Measurements from ENCODE around the gene STUB1. TPM values are rescaled to one million over a fixed set of nuclear protein-coding genes. Genes with fewer than 3 reads are reported as not detected.

The STUB1 gene
- total RNA-seq, 2 experiments from 2014 or later = 72.4 to 85.5 TPM

- peaks cover 3% of the 10 kb centered on the region; the same call in 1 of the 2 replicates for H3K79me2 ChIP-seq (ENCODE audit: insufficient read depth, low read depth, low read length)
- ChIA-PET CTCF (ENCODE audit: unreplicated experiment) (no interaction called here), POLR2A (interaction anchor here (1.3 kb wide), 1 partner anchor 10 kb away, joined by 4 read pairs; the partner anchor contains the start of gene ANTKMT)
- H3K4me3 ChIP-seq (ENCODE audit: low read depth, low read length, poor library complexity, severe bottlenecking) = no peak overlapping the region
- BruUV-seq (replicated peaks) = no TSS peak
- intact Hi-C loops (cut with micrococcal nuclease; ENCODE audit: unreplicated experiment) = no loop called here
- no peak for DNase-seq (ENCODE audit: low spot score)
- no peak overlapping the region for H2AFZ ChIP-seq (ENCODE audit: low read length)
- no peak overlapping the region for H3K4me2 ChIP-seq (ENCODE audit: low read length)
- no peaks in the 10 kb centered on the region for H3K9me2 ChIP-seq (ENCODE audit: insufficient read depth, low read length)
- H3K27ac ChIP-seq (ENCODE audit: low read depth, low read length, poor library complexity, severe bottlenecking) = no peak overlapping the region
- peaks cover 64% of the 10 kb centered on the region for H3K36me3 ChIP-seq (ENCODE audit: insufficient read depth, low read length)
- H3K9me3 ChIP-seq (ENCODE audit: low read length) = no peaks in the 10 kb centered on the region
- H3K4me1 ChIP-seq (ENCODE audit: insufficient read depth, low read length, poor library complexity, severe bottlenecking) = peaks cover 18% of the 10 kb centered on the region
- H4K20me1 ChIP-seq (ENCODE audit: insufficient read depth, low read length) = no peaks in the 10 kb centered on the region
- TF ChIP-seq CTCF (conservative IDR thresholded peaks at IDR 0.05; ENCODE audit: low read length) (no peak), EZH2phosphoT487 (IDR thresholded peaks at IDR 0.05; ENCODE audit: borderline replicate concordance, low read depth, low read length) (no peak)
These were observed 50.7 kb downstream of the STUB1 start for GRCh38 chr16:730666-731509.

- intact Hi-C loops (cut with micrococcal nuclease; ENCODE audit: unreplicated experiment) = no loop called here
- peaks cover 24% of the 10 kb centered on the region for H3K4me1 ChIP-seq (ENCODE audit: insufficient read depth, low read length, poor library complexity, severe bottlenecking)
- H3K4me3 ChIP-seq (ENCODE audit: low read depth, low read length, poor library complexity, severe bottlenecking) = no peak overlapping the region
- no peak for DNase-seq (ENCODE audit: low spot score)
- no peaks in the 10 kb centered on the region for H4K20me1 ChIP-seq (ENCODE audit: insufficient read depth, low read length)
- no peak overlapping the region for H3K27ac ChIP-seq (ENCODE audit: low read depth, low read length, poor library complexity, severe bottlenecking)
- H3K4me2 ChIP-seq (ENCODE audit: low read length) = no peak overlapping the region
- TF ChIP-seq EZH2phosphoT487 (IDR thresholded peaks at IDR 0.05; ENCODE audit: borderline replicate concordance, low read depth, low read length) = no peak
- no peak for TF ChIP-seq CTCF (conservative IDR thresholded peaks at IDR 0.05; ENCODE audit: low read length)
- POLR2A ChIA-PET = no interaction called here
- CTCF ChIA-PET (ENCODE audit: unreplicated experiment) = no interaction called here
- H3K36me3 ChIP-seq (ENCODE audit: insufficient read depth, low read length) = peaks cover 79% of the 10 kb centered on the region
- H3K9me2 ChIP-seq (ENCODE audit: insufficient read depth, low read length) = no peaks in the 10 kb centered on the region
- H3K9me3 ChIP-seq (ENCODE audit: low read length) = no peaks in the 10 kb centered on the region
- no TSS peak for BruUV-seq (replicated peaks)
- no peak overlapping the region for H2AFZ ChIP-seq (ENCODE audit: low read length)
- peaks cover 17% of the 10 kb centered on the region for H3K79me2 ChIP-seq (ENCODE audit: insufficient read depth, low read depth, low read length)
These were observed 52.1 kb downstream of the STUB1 start for GRCh38 chr16:732332-732731.

Other genes starting within 250 kb of the STUB1 start
- 23.1 and 32.9 TPM in 2 replicates for gene CAPN15, start 152.7 kb upstream of the STUB1 start, total RNA-seq (2014; rRNA removed; shearing (Covaris generic))
- gene CAPN15, start 152.7 kb upstream of the STUB1 start, total RNA-seq (2022) = 43.9 and 54.0 TPM in 2 replicates
- not detected in 2 replicates for gene PRR35, start 120.0 kb upstream of the STUB1 start, total RNA-seq (2014; rRNA removed; shearing (Covaris generic))
- not detected in 2 replicates for gene PRR35, start 120.0 kb upstream of the STUB1 start, total RNA-seq (2022)
- gene NHLRC4, start 113.4 kb upstream of the STUB1 start, total RNA-seq (2014; rRNA removed; shearing (Covaris generic)) = 3.7 and 4.2 TPM in 2 replicates
- 2.5 and 2.6 TPM in 2 replicates for gene NHLRC4, start 113.4 kb upstream of the STUB1 start, total RNA-seq (2022)
- gene PIGQ, start 110.4 kb upstream of the STUB1 start, total RNA-seq (2014; rRNA removed; shearing (Covaris generic)) = 32.3 and 39.0 TPM in 2 replicates
- gene PIGQ, start 110.4 kb upstream of the STUB1 start, total RNA-seq (2022) = 51.4 and 54.2 TPM in 2 replicates
- gene RAB40C, start 90.3 kb upstream of the STUB1 start, total RNA-seq (2014; rRNA removed; shearing (Covaris generic)) = 18.2 and 20.9 TPM in 2 replicates
- 18.3 and 19.3 TPM in 2 replicates for gene RAB40C, start 90.3 kb upstream of the STUB1 start, total RNA-seq (2022)
- 0.46 and 0.47 TPM in 2 replicates for gene WFIKKN1, start 49.4 kb upstream of the STUB1 start, total RNA-seq (2014; rRNA removed; shearing (Covaris generic))
- gene WFIKKN1, start 49.4 kb upstream of the STUB1 start, total RNA-seq (2022) = 0.81 and 1.2 TPM in 2 replicates
- 135 and 152 TPM in 2 replicates for gene METTL26, start 44.1 kb upstream of the STUB1 start, total RNA-seq (2014; rRNA removed; shearing (Covaris generic))
- gene METTL26, start 44.1 kb upstream of the STUB1 start, total RNA-seq (2022) = 83.9 and 99.0 TPM in 2 replicates
- gene MCRIP2, start 38.6 kb upstream of the STUB1 start, total RNA-seq (2014; rRNA removed; shearing (Covaris generic)) = 62.8 and 63.2 TPM in 2 replicates
- gene MCRIP2, start 38.6 kb upstream of the STUB1 start, total RNA-seq (2022) = 47.8 and 64.1 TPM in 2 replicates
- 77.6 and 110 TPM in 2 replicates for gene WDR90, start 31.0 kb upstream of the STUB1 start, total RNA-seq (2014; rRNA removed; shearing (Covaris generic))
- 143 and 153 TPM in 2 replicates for gene WDR90, start 31.0 kb upstream of the STUB1 start, total RNA-seq (2022)
- 129 and 136 TPM in 2 replicates for gene RHOT2, start 12.3 kb upstream of the STUB1 start, total RNA-seq (2014; rRNA removed; shearing (Covaris generic))
- 129 and 133 TPM in 2 replicates for gene RHOT2, start 12.3 kb upstream of the STUB1 start, total RNA-seq (2022)
- gene RHBDL1, start 4.7 kb upstream of the STUB1 start, total RNA-seq (2014; rRNA removed; shearing (Covaris generic)) = 3.8 and 4.2 TPM in 2 replicates
- gene RHBDL1, start 4.7 kb upstream of the STUB1 start, total RNA-seq (2022) = 3.6 and 4.2 TPM in 2 replicates
- gene JMJD8, start 3.9 kb downstream of the STUB1 start, total RNA-seq (2014; rRNA removed; shearing (Covaris generic)) = 70.6 and 82.3 TPM in 2 replicates
- 46.8 and 48.7 TPM in 2 replicates for gene JMJD8, start 3.9 kb downstream of the STUB1 start, total RNA-seq (2022)
- 10.3 and 11.6 TPM in 2 replicates for gene WDR24, start 10.0 kb downstream of the STUB1 start, total RNA-seq (2014; rRNA removed; shearing (Covaris generic))
- gene WDR24, start 10.0 kb downstream of the STUB1 start, total RNA-seq (2022) = 24.0 and 28.9 TPM in 2 replicates
- 0.16 and 0.28 TPM in 2 replicates for gene FBXL16, start 25.4 kb downstream of the STUB1 start, total RNA-seq (2014; rRNA removed; shearing (Covaris generic))
- 0.42 and 0.52 TPM in 2 replicates for gene FBXL16, start 25.4 kb downstream of the STUB1 start, total RNA-seq (2022)
- gene METRN, start 34.7 kb downstream of the STUB1 start, total RNA-seq (2014; rRNA removed; shearing (Covaris generic)) = 9.5 and 15.9 TPM in 2 replicates
- gene METRN, start 34.7 kb downstream of the STUB1 start, total RNA-seq (2022) = 12.2 and 14.4 TPM in 2 replicates
- 44.8 and 51.3 TPM in 2 replicates for gene ANTKMT, start 40.7 kb downstream of the STUB1 start, total RNA-seq (2014; rRNA removed; shearing (Covaris generic))
- 45.5 and 46.5 TPM in 2 replicates for gene ANTKMT, start 40.7 kb downstream of the STUB1 start, total RNA-seq (2022)
- gene CCDC78, start 46.0 kb downstream of the STUB1 start, total RNA-seq (2014; rRNA removed; shearing (Covaris generic)) = 25.8 and 35.9 TPM in 2 replicates
- 52.6 and 57.9 TPM in 2 replicates for gene CCDC78, start 46.0 kb downstream of the STUB1 start, total RNA-seq (2022)
- 28.1 and 30.8 TPM in 2 replicates for gene HAGHL, start 46.7 kb downstream of the STUB1 start, total RNA-seq (2014; rRNA removed; shearing (Covaris generic))
- gene HAGHL, start 46.7 kb downstream of the STUB1 start, total RNA-seq (2022) = 56.3 and 57.9 TPM in 2 replicates
- gene CIAO3, start 60.6 kb downstream of the STUB1 start, total RNA-seq (2014; rRNA removed; shearing (Covaris generic)) = 142 and 169 TPM in 2 replicates
- gene CIAO3, start 60.6 kb downstream of the STUB1 start, total RNA-seq (2022) = 156 and 173 TPM in 2 replicates
- 0.13 TPM in 1 of 2 replicates, not detected in the other for gene MSLN, start 80.3 kb downstream of the STUB1 start, total RNA-seq (2014; rRNA removed; shearing (Covaris generic))
- gene MSLN, start 80.3 kb downstream of the STUB1 start, total RNA-seq (2022) = 0.30 and 0.44 TPM in 2 replicates
- 51.4 and 64.1 TPM in 2 replicates for gene RPUSD1, start 108.0 kb downstream of the STUB1 start, total RNA-seq (2014; rRNA removed; shearing (Covaris generic))
- gene RPUSD1, start 108.0 kb downstream of the STUB1 start, total RNA-seq (2022) = 42.1 and 48.6 TPM in 2 replicates
- 98.9 and 125 TPM in 2 replicates for gene CHTF18, start 108.2 kb downstream of the STUB1 start, total RNA-seq (2014; rRNA removed; shearing (Covaris generic))
- gene CHTF18, start 108.2 kb downstream of the STUB1 start, total RNA-seq (2022) = 145 and 146 TPM in 2 replicates
- not detected in 2 replicates for gene GNG13, start 120.3 kb downstream of the STUB1 start, total RNA-seq (2014; rRNA removed; shearing (Covaris generic))
- not detected in 2 replicates for gene GNG13, start 120.3 kb downstream of the STUB1 start, total RNA-seq (2022)

Data from OCI-LY7 (cell line).